GM21737 (cell line): Measurements from ENCODE around the gene RHOF.

ENCODE experiments used
- ATAC-seq: cut with Tn5 transposase; IDR thresholded peaks from one replicate; pipeline ENCODE4 v1.9.1; 2021; ENCODE audit warnings: mild to moderate bottlenecking, moderate library complexity; ENCODE audit not compliant: unreplicated experiment

Gene RHOF, protein sequence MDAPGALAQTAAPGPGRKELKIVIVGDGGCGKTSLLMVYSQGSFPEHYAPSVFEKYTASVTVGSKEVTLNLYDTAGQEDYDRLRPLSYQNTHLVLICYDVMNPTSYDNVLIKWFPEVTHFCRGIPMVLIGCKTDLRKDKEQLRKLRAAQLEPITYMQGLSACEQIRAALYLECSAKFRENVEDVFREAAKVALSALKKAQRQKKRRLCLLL

GRCh38 chr12:121793440-121793837 lies at the start of gene RHOF:
Gene RHOF, minus strand, starts transcription at chr12:121793688. Its CDS starts 55 bp downstream, at chr12:121793633.
- peak; percentile 20 for ATAC-seq

DNA sequence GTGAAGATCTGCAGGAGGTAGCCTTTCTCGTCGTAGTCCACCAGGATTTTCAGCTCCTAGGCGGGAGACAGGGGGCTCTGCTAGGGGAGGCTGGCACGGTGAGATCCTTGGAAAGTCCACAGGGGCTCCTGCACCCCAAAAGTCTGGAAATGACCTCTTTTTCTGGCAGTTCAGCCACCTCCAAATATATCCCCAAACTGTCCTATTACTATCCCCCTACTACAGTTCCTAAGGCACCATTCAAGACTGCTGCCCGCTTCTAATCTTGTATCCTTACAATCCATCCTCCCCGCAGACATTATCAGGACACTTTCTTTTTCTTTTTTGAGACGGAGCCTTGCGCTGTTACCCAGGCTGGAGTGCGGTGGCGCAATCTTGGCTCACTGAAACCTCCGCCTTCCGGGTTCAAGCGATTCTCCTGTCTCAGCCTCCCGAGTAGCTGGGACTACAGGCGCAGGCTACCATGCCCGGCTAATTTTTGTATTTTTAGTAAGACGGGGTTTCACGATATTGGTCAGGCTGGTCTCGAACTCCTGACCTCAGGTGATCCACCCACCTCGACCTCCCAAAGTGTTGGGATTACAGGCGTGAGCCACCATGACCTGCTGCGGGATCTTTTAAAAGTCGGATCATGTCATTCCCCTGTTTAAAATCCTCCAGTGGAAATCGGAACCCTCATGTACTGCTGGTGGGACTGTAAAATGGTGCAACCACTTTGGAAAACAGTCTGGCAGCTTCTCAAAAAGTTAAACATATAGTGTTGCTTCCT lies 46.7 kb upstream of the RHOF start:
- ATAC-seq: no peak

- ATAC-seq: peak; percentile 97
Measured at GRCh38 chr12:121839106-121839992, 45.9 kb upstream of the RHOF start.

DNA sequence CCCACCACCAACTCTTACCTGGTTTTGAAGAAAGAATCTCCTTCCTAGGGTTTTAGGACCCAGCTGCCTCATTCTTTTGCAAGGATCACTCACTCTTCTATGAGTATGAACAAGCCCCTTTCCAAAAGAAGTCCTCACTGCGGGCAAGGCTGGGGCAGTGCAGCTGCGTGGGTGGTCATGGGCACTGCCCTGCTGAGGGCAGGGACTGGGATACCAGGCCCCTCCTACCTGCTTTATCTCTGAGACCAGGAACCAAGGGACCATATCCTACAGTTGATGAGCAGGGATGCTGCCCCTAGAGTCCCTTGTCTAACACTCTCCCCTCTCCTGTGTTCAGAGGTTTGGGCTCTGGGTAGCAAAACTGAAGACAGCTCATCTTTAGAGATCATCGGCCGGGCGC lies 44.6 kb upstream of the RHOF start:
- no peak for ATAC-seq

GRCh38 chr12:121837680-121838079 lies 44.2 kb upstream of the RHOF start:
- ATAC-seq: no peak

DNA sequence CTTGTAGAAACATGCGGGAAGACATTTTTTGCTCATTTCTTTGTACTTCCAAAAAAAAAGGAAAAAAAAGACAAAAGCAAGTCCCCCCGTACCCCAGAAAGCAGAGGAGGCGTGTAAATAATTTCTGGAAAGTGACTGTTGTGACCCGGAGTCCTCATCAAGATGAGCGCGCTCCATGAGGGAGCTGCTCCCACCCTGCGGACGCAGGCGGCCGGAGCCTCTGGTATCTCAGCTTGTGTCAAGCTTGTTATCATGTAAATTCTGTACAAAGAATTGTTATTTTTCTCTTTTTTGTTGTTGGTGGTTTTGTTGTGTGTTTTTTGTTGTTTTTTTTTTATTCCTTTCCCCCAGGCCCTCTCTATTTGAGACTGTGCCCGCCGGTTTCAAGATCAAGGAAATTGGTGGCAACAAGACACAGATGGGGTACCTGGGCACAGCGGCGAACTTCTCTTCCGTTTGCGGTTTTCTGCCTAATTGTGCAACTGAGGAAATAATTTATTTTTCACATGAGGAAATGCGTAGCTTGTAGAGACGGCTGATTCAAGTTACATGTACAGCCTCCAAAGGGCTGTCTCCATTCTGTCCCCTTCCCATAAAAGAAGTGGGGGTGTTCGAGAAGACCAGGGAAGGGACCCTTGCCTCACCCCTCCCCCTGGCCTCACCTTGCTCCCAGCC lies 38.2 kb upstream of the RHOF start:
- ATAC-seq: no peak

- ATAC-seq: no peak
Measured at GRCh38 chr12:121830588-121831265, 37.2 kb upstream of the RHOF start.

DNA sequence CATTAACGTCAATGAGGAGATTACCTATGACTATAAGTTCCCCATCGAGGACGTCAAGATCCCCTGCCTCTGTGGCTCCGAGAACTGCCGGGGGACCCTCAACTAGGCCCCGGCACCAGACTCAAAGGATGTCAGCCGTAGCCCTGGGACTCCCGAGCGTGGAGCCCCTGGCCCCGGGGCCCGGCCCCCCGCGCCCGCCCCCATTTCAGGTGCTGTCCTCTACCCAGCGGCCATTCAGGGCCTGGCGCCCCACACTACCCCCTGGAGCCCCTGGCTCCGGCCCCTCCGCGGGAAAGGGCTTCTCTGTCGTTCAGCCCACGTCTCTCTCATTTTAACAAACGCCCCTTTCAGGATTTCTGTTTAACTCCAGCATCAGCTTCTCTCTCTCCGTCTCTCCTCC lies 36.6 kb upstream of the RHOF start:
- no peak for ATAC-seq

DNA sequence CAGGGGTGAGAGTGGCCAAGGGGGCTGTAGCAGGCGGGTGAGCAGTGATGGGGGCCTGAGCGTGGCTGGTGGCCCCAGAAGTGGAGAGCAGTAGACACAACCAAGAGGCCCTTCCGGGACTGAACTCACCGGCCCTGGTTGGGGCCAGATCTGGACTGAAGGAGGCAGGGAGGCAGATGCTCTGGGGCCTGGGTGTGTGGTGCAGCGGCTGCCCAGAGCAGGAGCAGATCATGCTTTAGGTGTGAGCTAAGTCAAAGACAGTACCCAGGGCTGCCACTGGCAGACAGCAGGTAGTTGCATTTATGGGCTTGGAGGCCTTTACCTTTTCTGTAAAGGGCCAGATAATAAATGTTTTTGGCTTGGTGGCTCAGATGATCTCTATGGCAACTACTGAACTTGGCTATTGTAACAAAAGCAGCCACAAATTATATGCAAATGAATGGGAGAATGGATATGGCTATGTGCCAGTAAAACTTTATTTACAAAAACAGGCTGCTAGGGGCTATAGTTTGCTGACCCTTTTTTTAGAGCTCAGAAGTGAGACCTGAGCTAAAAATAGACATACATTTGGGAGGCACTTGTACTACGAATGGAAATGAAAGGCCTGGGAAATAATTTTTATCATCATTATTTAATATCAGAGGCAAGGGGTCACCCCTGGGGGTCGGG lies 35.9 kb upstream of the RHOF start:
- no peak for ATAC-seq

DNA sequence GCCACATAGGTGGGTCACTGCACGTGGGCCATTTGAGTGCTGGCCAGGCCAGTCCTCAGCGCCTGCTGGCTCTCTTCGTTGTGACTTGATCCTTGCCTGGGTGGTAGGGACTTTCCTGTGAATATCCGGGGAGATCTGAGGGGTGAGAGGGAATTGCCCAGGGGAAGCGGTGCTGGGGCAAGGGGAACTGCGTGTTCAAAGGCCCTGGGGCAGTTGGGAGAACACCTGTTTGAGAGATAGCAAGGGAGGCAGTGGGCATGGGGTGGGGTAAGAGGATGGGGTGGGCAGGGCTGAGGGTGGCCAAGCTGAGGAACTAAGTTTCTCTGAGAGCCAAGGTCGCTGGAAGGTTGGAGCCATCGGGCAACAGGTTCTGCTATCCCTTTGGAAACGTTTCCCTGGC lies 35.3 kb upstream of the RHOF start:
- ATAC-seq: no peak

DNA sequence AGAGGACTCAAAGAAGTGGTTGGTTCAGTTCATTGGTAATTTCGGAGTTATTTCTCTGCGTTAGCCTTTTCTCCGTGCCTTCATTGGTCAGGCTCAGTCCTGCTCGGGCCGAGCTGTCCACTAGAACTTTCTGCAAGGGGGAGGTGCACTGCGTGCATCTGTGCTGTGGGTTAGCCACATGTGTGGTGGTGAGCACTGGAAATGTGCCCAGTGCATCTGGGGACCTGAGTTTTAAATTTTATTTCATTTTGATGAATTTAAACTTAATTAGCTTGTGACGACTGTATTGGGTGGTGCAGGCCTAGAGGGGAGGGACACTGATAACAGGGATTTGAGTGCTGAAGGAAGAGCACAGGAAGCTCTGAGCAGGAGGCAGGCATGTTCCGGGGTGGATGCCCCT lies 34.8 kb upstream of the RHOF start:
- ATAC-seq: no peak

- ATAC-seq: no peak
Measured at GRCh38 chr12:121827351-121828099, 34.0 kb upstream of the RHOF start.

GRCh38 chr12:121826318-121827150 lies 33.0 kb upstream of the RHOF start:
- no peak for ATAC-seq

DNA sequence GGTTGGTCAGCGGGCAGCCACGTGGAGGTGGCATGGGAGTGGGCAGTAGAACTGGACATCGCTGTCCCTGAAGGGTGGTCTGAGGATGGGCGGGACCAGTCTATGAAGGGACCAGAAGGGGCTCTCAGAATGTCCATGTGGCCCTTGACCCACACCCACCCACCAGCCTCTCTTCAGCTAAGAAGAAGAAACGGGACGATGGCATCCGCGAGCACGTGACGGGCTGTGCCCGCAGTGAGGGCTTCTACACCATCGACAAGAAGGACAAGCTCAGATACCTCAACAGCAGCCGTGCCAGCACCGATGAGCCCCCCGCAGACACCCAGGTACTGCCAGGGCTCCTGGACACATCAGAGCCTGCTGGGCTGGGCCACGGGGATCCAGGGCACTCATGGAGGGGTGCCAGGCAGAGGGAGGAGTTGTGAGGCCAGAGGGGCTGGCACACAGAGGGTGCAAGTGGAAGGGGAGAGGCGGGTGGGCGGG lies 31.6 kb upstream of the RHOF start:
- no peak for ATAC-seq

DNA sequence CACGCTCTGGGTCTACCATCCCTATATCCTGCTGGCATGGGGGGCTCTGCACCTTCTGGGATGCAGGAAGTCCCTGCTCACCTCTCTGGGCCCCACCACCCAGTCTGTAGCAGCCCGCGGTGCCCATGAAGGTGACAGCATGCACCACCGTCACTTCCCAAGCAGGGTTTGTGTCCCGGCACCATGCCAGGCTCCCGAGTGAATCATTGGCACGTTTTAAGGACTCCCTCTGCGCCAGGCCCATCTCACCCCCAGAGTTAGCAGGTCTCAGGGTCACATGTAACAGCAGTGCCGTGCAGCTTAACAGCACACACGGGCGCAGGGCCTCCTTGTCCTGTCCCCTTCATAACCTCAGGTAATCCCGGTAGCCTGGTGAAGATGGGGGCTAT lies 30.2 kb upstream of the RHOF start:
- no peak for ATAC-seq

DNA sequence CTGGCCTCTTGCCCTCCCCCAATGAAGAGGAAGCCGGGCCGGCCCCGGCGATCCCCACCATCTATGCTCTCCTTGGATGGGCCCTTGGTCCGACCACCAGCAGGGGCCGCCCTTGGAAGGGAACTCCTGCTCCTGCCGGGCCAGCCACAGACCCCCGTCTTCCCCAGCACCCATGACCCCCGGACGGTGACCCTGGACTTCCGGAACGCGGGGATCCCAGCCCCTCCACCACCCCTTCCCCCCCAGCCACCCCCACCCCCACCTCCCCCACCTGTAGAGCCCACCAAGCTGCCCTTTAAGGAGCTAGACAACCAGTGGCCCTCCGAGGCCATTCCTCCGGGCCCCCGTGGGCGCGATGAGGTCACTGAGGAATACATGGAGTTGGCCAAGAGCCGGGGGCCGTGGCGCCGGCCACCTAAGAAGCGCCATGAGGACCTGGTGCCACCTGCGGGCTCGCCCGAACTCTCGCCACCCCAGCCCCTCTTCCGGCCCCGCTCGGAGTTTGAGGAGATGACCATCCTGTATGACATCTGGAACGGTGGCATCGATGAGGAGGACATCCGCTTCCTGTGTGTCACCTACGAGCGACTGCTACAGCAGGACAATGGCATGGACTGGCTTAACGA lies 29.7 kb upstream of the RHOF start:
- ATAC-seq: no peak

GRCh38 chr12:121822393-121823100 lies 29.1 kb upstream of the RHOF start:
- no peak for ATAC-seq
